Prostate gland (tissue), 2 donors: ENCODE measurements around the gene UTP3.

Source experiments
- POLR2A ChIP-seq: fragments of 450-650 bp; IDR thresholded peaks from one replicate; pipeline ENCODE4 v1.6.1; 2016; ENCODE audit warnings: antibody characterized with exemption, mild to moderate bottlenecking
- POLR2AphosphoS5 ChIP-seq: sonication (generic); formaldehyde crosslinking; IDR thresholded peaks from one replicate; pipeline ENCODE4 v1.6.1; 2017; ENCODE audit warnings: antibody characterized with exemption
- TF ChIP-seq, protein P1 (sequence below), 4 experiments: fragments of 200-600 bp in 2 of 4; fragments of 450-650 bp in 2 of 4; sonication (generic) in 2 of 4; IDR thresholded peaks; 1 replicate in 3 of 4; 2 replicates in 1 of 4; pipeline ENCODE4 v1.5.1; 2016 to 2019; ENCODE audit warnings: antibody characterized with exemption in 4 of 4, mild to moderate bottlenecking in 2 of 4, moderate library complexity in 2 of 4

- TF ChIP-seq, protein P1, sequence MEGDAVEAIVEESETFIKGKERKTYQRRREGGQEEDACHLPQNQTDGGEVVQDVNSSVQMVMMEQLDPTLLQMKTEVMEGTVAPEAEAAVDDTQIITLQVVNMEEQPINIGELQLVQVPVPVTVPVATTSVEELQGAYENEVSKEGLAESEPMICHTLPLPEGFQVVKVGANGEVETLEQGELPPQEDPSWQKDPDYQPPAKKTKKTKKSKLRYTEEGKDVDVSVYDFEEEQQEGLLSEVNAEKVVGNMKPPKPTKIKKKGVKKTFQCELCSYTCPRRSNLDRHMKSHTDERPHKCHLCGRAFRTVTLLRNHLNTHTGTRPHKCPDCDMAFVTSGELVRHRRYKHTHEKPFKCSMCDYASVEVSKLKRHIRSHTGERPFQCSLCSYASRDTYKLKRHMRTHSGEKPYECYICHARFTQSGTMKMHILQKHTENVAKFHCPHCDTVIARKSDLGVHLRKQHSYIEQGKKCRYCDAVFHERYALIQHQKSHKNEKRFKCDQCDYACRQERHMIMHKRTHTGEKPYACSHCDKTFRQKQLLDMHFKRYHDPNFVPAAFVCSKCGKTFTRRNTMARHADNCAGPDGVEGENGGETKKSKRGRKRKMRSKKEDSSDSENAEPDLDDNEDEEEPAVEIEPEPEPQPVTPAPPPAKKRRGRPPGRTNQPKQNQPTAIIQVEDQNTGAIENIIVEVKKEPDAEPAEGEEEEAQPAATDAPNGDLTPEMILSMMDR (IDR thresholded peaks at IDR 0.05) = no peak
- TF ChIP-seq POLR2A (no peak), POLR2AphosphoS5 (no peak)
These were observed 11.7 kb upstream of the UTP3 start for GRCh38 chr4:70676554-70677090.
